Type B pancreatic cell (in vitro differentiated cells): Measurements from ENCODE around the gene AKAP9. TPM values are rescaled to one million over a fixed set of nuclear protein-coding genes. Genes with fewer than 3 reads are reported as not detected.

Experiments used
- DNase-seq: peaks from one replicate; pipeline ENCODE4 v3.0.0; 2021; ENCODE audit warnings: mixed read lengths; ENCODE audit not compliant: unreplicated experiment; ENCODE audit errors: extremely low spot score
- H3K27ac Mint-ChIP-seq: 2 replicates; pipeline ENCODE4 v1.8.0; 2021; ENCODE audit warnings: mild to moderate bottlenecking, mixed read lengths
- H3K27me3 Mint-ChIP-seq: 2 replicates; pipeline ENCODE4 v1.8.0; 2021; ENCODE audit warnings: mixed read lengths
- H3K36me3 Mint-ChIP-seq: 2 replicates; pipeline ENCODE4 v1.8.0; 2021; ENCODE audit warnings: mixed read lengths
- H3K4me1 Mint-ChIP-seq: one replicate; pipeline ENCODE4 v1.8.0; 2021; ENCODE audit warnings: mixed read lengths; ENCODE audit not compliant: unreplicated experiment
- H3K4me3 Mint-ChIP-seq: 2 replicates; pipeline ENCODE4 v1.8.0; 2021; ENCODE audit warnings: mild to moderate bottlenecking, mixed read lengths
- H3K9me3 Mint-ChIP-seq: 2 replicates; pipeline ENCODE4 v1.8.0; 2021; ENCODE audit warnings: mixed read lengths
- CTCF ChIP-seq: fragments of 200-600 bp; sonication (generic); conservative IDR thresholded peaks from 2 replicates; pipeline ENCODE4 v1.5.0; 2021; ENCODE audit warnings: antibody characterized with exemption, mild to moderate bottlenecking
- total RNA-seq: library from RNA; stranded (reverse); gene quantifications from 2 replicates; pipeline ENCODE4 v1.2.1, GENCODE V29; 2021; ENCODE audit warnings: low replicate concordance

AKAP9 gene
- total RNA-seq, 1 donor from 2014 or later = 63.1 TPM

- Mint-ChIP-seq H3K36me3 (peaks cover 24% of the 10 kb centered on the region), H3K4me1 (no peaks in the 10 kb centered on the region), H3K4me3 (no peak overlapping the region), H3K27ac (no peak overlapping the region), H3K27me3 (no peaks in the 10 kb centered on the region), H3K9me3 (no peaks in the 10 kb centered on the region)
- TF ChIP-seq CTCF = no peak
- DNase-seq = no peak
Measured at GRCh38 chr7:92064438-92065029, 123.9 kb downstream of the AKAP9 start.

- Mint-ChIP-seq H3K4me1 (no peaks in the 10 kb centered on the region), H3K4me3 (no peak overlapping the region), H3K27ac (peak overlapping the region; percentile 32), H3K36me3 (peaks cover 60% of the 10 kb centered on the region), H3K27me3 (no peaks in the 10 kb centered on the region), H3K9me3 (no peaks in the 10 kb centered on the region)
- DNase-seq = no peak
- TF ChIP-seq CTCF = no peak
Measured at GRCh38 chr7:92071032-92071431, 130.4 kb downstream of the AKAP9 start.

GRCh38 chr7:92072121-92072520, 131.5 kb downstream of the AKAP9 start:
- peaks cover 60% of the 10 kb centered on the region for H3K36me3 Mint-ChIP-seq
- TF ChIP-seq CTCF = no peak
- no peak for DNase-seq
- peaks cover 3% of the 10 kb centered on the region for H3K9me3 Mint-ChIP-seq
- H3K27ac Mint-ChIP-seq = no peak overlapping the region
- H3K4me3 Mint-ChIP-seq = no peak overlapping the region
- no peaks in the 10 kb centered on the region for H3K4me1 Mint-ChIP-seq
- no peaks in the 10 kb centered on the region for H3K27me3 Mint-ChIP-seq

GRCh38 chr7:92072708-92073107, 132.0 kb downstream of the AKAP9 start:
- TF ChIP-seq CTCF = no peak
- Mint-ChIP-seq H3K27ac (no peak overlapping the region), H3K4me3 (no peak overlapping the region), H3K9me3 (peaks cover 3% of the 10 kb centered on the region), H3K4me1 (no peaks in the 10 kb centered on the region), H3K27me3 (no peaks in the 10 kb centered on the region), H3K36me3 (peaks cover 58% of the 10 kb centered on the region)
- no peak for DNase-seq

GRCh38 chr7:92075455-92076158, 134.9 kb downstream of the AKAP9 start:
- Mint-ChIP-seq H3K36me3 (peaks cover 51% of the 10 kb centered on the region), H3K4me1 (no peaks in the 10 kb centered on the region), H3K27ac (peak overlapping the region; percentile 53), H3K4me3 (no peak overlapping the region), H3K27me3 (no peaks in the 10 kb centered on the region), H3K9me3 (peaks cover 3% of the 10 kb centered on the region)
- TF ChIP-seq CTCF = no peak
- DNase-seq = no peak
